ENCODE measurements around the gene JUND. TPM values are rescaled to one million over a fixed set of nuclear protein-coding genes. Genes with fewer than 3 reads are reported as not detected.

JUND gene
- polyA plus RNA-seq, 3 donors: 22.5 to 1,792 (median 86.9) TPM

DNA sequence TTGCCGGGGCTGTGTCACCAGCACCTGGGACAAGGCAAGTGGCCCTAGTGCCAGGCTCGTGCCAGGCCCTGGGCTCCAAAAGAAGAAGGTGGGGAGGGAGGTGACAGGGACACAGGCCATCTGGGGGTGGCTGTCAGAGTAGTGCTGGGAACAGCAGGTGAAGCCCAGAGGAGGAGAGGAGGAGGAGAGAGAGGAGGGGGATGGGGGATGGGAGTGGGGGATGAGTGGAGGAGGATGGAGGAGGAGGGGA is 22.7 kb upstream of the JUND start:
- TF ChIP-seq, protein P1, sequence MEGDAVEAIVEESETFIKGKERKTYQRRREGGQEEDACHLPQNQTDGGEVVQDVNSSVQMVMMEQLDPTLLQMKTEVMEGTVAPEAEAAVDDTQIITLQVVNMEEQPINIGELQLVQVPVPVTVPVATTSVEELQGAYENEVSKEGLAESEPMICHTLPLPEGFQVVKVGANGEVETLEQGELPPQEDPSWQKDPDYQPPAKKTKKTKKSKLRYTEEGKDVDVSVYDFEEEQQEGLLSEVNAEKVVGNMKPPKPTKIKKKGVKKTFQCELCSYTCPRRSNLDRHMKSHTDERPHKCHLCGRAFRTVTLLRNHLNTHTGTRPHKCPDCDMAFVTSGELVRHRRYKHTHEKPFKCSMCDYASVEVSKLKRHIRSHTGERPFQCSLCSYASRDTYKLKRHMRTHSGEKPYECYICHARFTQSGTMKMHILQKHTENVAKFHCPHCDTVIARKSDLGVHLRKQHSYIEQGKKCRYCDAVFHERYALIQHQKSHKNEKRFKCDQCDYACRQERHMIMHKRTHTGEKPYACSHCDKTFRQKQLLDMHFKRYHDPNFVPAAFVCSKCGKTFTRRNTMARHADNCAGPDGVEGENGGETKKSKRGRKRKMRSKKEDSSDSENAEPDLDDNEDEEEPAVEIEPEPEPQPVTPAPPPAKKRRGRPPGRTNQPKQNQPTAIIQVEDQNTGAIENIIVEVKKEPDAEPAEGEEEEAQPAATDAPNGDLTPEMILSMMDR (IDR thresholded peaks at IDR 0.05): no peak
- Mint-ChIP-seq H3K36me3 (peaks cover 13 to 20% of the 10 kb centered on the region in 2 donors), H3K27ac (peak overlapping the region; percentile 97 to 100 (median 99)), H3K4me3 (peak overlapping the region; percentile 88 to 92), H3K9me3 (peaks cover 0 to 3% (median 0%) of the 10 kb centered on the region in 7 donors), H3K27me3 (ENCODE audit: low read depth in 3 of 3) (no peaks in the 10 kb centered on the region), H3K4me1 (peaks cover 42% of the 10 kb centered on the region)
- WGBS (ENCODE audit: insufficient coverage): 6% methylated on average over 2 of the region's 2 CpGs
- H3K4me3 ChIP-seq (replicated peaks in 1 of 3; ENCODE audit: low read depth in 2 of 3, low read length in 3 of 3): peak overlapping the region; percentile 38 to 76 (median 45)
- H3K4me1 ChIP-seq (ENCODE audit: control insufficient read depth in 1 of 2, insufficient read depth in 2 of 2, low read length in 2 of 2): peaks cover 50 to 57% of the 10 kb centered on the region in 2 donors
- no peaks in the 10 kb centered on the region for H3K27me3 ChIP-seq (ENCODE audit: control insufficient read depth in 2 of 2, insufficient read depth in 2 of 2, low read length in 2 of 2)
- intact Hi-C loops (cut with micrococcal nuclease): loop anchor here (2.0 kb wide), 2 partner anchors 15 to 21 kb away; no protein-coding TSS in a partner anchor
- no peaks in the 10 kb centered on the region for H3K79me2 ChIP-seq (ENCODE audit: insufficient read depth, low read length)
- no peak overlapping the region for H2AFZ ChIP-seq (ENCODE audit: insufficient read depth, low read depth, low read length, poor library complexity, severe bottlenecking)
- H3K27ac ChIP-seq (ENCODE audit: low read depth in 1 of 2, low read length in 2 of 2): peak overlapping the region; percentile 87 to 98
- no peaks in the 10 kb centered on the region for H4K20me1 ChIP-seq (ENCODE audit: insufficient read depth, low read length)
- peak overlapping the region; percentile 85 for H3K9ac ChIP-seq (ENCODE audit: insufficient read depth, low read length, poor library complexity, severe bottlenecking)
- H3K9me3 ChIP-seq (replicated peaks in 1 of 2; ENCODE audit: control insufficient read depth in 1 of 2, insufficient read depth in 1 of 2, low read length in 2 of 2): no peaks in the 10 kb centered on the region
- peak overlapping the region; percentile 79 for H3K4me2 ChIP-seq (replicated peaks; ENCODE audit: extremely low read depth, low read length, poor library complexity, severe bottlenecking)
- DNase-seq: peak in 2 of 3 donors; percentile 15 to 31
- peaks cover 13 to 29% of the 10 kb centered on the region in 2 donors for H3K36me3 ChIP-seq (replicated peaks in 1 of 2; ENCODE audit: control insufficient read depth in 1 of 2, insufficient read depth in 2 of 2, low read length in 2 of 2)

DNA sequence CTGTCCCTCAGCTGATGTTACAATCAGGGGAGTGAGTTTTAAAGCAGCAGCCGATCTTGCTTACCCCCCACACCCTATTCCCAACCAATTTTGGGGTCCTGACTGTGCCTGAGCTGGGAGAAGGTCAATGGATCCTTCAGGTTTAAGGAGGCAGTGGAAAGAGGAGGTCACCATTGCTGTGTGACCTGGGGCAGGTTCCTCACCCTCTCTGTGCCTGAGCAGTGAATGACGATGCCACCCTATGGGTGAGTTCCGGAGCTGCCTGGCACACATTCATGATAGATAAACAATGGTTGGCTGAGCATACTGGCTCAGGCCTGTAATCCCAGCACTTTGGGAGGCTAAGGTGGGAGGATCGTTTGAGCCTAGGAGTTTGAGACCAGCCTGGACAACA is 20.3 kb upstream of the JUND start:
- DNase-seq: no peak
- Mint-ChIP-seq H3K27ac (peak overlapping the region in 4 of 7 donors; percentile 28 to 41 (median 36)), H3K27me3 (ENCODE audit: low read depth in 3 of 3) (peaks cover 0 to 5% (median 0%) of the 10 kb centered on the region in 3 donors), H3K9me3 (peaks cover 0 to 3% (median 0%) of the 10 kb centered on the region in 7 donors), H3K4me1 (peaks cover 47% of the 10 kb centered on the region), H3K36me3 (peaks cover 1 to 4% of the 10 kb centered on the region in 2 donors), H3K4me3 (no peak overlapping the region)
- no peak overlapping the region for H3K4me2 ChIP-seq (replicated peaks; ENCODE audit: extremely low read depth, low read length, poor library complexity, severe bottlenecking)
- H4K20me1 ChIP-seq (ENCODE audit: insufficient read depth, low read length): no peaks in the 10 kb centered on the region
- H3K27me3 ChIP-seq (ENCODE audit: control insufficient read depth in 2 of 2, insufficient read depth in 2 of 2, low read length in 2 of 2): no peaks in the 10 kb centered on the region
- peaks cover 5 to 6% of the 10 kb centered on the region in 2 donors for H3K36me3 ChIP-seq (replicated peaks in 1 of 2; ENCODE audit: control insufficient read depth in 1 of 2, insufficient read depth in 2 of 2, low read length in 2 of 2)
- no peaks in the 10 kb centered on the region for H3K9me3 ChIP-seq (replicated peaks in 1 of 2; ENCODE audit: control insufficient read depth in 1 of 2, insufficient read depth in 1 of 2, low read length in 2 of 2)
- peak overlapping the region in 1 of 2 donors; percentile 43 for H3K27ac ChIP-seq (ENCODE audit: low read depth in 1 of 2, low read length in 2 of 2)
- no CpG with 5 or more reads among the region's 4 CpGs for WGBS (ENCODE audit: insufficient coverage)
- H3K9ac ChIP-seq (ENCODE audit: insufficient read depth, low read length, poor library complexity, severe bottlenecking): no peak overlapping the region
- TF ChIP-seq, protein P1 (IDR thresholded peaks at IDR 0.05): no peak
- H3K4me3 ChIP-seq (replicated peaks in 1 of 3; ENCODE audit: low read depth in 2 of 3, low read length in 3 of 3): no peak overlapping the region
- peaks cover 50 to 57% of the 10 kb centered on the region in 2 donors for H3K4me1 ChIP-seq (ENCODE audit: control insufficient read depth in 1 of 2, insufficient read depth in 2 of 2, low read length in 2 of 2)
- H2AFZ ChIP-seq (ENCODE audit: insufficient read depth, low read depth, low read length, poor library complexity, severe bottlenecking): no peak overlapping the region
- no peaks in the 10 kb centered on the region for H3K79me2 ChIP-seq (ENCODE audit: insufficient read depth, low read length)
- intact Hi-C loops (cut with micrococcal nuclease): loop anchor here in 1 of 2 donors (1.0 kb wide), 1 partner anchor 10 kb away; no protein-coding TSS in a partner anchor
